Measurements from ENCODE around the gene PADI2.

GRCh38 chr1:17043676-17044075 lies 75.6 kb downstream of the PADI2 start:
- no peak for TF ChIP-seq EZH2 (IDR thresholded peaks at IDR 0.05)
- no peak for TF ChIP-seq POLR2AphosphoS5 (IDR thresholded peaks at IDR 0.05; ENCODE audit: borderline replicate concordance, low read depth, low read length)
